M059J (cell line): ENCODE measurements around the gene ATP6V1C2. TPM values are rescaled to one million over a fixed set of nuclear protein-coding genes. Genes with fewer than 3 reads are reported as not detected.
A peak's percentile ranks its signal among the peaks of the same experiment; 100 is the strongest.

ENCODE experiments used
- DNase-seq: peaks from one replicate; pipeline ENCODE4 v3.0.0-alpha.2; 2012; ENCODE audit warnings: low read depth
- total RNA-seq: library from RNA; depleted of rRNA; stranded (reverse); fragments of >200 nt; shearing (Covaris generic); gene quantifications from 2 replicates; pipeline ENCODE4 v1.2.3, GENCODE V29; 2014; rRNA removed

ATP6V1C2 gene, protein sequence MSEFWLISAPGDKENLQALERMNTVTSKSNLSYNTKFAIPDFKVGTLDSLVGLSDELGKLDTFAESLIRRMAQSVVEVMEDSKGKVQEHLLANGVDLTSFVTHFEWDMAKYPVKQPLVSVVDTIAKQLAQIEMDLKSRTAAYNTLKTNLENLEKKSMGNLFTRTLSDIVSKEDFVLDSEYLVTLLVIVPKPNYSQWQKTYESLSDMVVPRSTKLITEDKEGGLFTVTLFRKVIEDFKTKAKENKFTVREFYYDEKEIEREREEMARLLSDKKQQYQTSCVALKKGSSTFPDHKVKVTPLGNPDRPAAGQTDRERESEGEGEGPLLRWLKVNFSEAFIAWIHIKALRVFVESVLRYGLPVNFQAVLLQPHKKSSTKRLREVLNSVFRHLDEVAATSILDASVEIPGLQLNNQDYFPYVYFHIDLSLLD
- 0.37 TPM in 1 of 2 replicates, not detected in the other for total RNA-seq

DNA sequence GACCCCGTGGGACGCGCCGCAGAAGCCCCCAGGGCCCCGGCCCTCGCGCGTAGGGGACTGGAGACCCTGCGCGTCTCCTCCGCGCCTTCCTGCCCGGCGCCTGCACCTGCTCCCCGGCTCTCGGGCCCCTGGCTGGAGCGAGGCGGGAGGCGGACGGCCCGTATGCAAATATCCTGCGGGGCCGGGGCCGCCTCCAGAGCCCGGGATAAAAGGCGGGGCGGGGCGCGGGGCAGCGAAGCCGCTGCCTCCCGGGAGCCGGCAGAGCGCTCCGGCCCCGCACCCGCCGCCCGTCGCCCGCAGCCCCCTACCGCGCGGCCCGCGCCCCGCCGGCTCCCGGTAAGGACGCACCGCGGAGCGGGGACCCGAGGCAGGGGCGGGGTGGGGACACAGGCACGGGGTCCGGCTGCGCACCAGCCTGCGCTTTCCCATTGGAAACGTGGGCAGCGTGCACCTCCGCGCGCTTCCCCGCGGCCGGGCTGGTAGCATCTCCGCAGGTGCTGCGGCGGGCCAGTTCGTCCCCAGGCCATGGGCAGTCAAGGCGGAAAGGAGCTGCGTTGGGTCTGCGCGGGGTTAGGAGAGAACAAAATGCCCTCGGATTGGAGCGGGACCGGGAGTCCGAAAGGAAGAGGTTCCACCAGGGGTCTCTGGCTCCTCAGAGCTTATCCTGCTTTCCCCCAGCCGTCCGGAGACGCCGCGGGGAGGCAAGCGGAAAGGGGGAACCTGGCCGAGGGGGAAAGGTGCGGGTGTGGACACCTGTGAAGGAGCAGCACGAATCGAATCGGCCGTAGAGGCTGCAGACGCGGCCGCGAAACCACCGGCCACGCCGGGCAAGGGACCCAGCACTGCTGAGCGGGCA, at the start of gene ATP6V1C2:
Gene ATP6V1C2, plus strand, starts transcription at position 235 of the 856 bp plus-strand sequence. CDS start 1,220 bp downstream, outside the sequence.
- no peak for DNase-seq

GRCh38 chr2:10675131-10675530, 46.3 kb upstream of the ATP6V1C2 start:
- DNase-seq, result no peak

DNA sequence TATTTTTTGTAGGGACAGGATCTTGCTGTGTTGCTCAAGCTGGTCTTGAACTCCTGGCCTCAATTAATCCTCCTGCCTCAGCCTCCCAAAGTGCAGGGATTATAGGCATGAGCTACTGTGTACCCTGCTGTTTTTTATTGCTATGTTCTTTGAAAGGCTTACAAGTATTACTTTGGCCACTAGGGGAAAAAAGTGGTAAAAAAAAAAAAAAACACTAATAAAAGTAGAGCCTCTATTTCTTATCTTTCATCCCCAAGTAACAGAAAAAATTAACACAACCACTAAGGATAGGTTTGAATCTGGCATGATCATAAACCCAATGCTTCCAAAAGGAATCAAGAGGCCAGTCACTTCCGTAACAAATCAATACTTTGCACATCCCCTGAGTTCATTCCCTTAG, 43.2 kb upstream of the ATP6V1C2 start:
- no peak for DNase-seq

DNA sequence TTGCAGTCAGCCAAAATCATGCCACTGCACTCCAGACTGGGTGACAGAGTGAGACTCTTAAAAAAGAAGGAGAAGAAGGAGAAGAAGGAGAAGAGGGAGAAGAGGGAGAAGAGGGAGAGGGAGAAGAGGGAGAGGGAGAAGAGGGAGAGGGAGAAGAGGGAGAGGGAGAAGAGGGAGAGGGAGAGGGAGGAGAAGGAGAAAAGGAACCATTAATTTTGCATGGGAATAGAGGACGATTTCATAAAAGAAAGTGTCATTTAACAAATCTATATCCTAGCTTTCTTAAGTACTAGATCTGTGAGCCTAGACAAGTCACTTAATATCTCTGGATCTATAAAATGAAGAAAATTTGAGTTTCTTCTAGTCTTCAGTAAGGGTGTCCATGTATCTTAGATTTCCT, 41.2 kb upstream of the ATP6V1C2 start:
- DNase-seq, result no peak

DNA sequence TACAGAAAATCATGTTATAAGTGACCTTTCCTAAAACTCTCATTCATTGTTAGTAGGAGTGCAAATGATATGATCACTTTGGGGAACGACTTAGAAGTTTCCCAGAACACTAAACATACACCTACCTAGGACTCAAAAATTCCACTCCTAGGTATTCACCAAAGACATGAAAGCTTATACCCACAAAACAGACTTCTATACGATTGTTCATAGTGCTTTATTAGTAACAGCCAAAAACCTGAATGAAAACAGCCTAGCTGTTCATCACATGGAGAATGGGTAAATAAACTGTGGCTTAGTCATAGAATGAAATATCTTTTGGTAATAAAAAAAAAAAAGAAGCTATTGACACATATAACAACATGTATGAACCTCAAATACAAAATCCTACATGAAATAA, 40.5 kb upstream of the ATP6V1C2 start:
- no peak for DNase-seq

DNA sequence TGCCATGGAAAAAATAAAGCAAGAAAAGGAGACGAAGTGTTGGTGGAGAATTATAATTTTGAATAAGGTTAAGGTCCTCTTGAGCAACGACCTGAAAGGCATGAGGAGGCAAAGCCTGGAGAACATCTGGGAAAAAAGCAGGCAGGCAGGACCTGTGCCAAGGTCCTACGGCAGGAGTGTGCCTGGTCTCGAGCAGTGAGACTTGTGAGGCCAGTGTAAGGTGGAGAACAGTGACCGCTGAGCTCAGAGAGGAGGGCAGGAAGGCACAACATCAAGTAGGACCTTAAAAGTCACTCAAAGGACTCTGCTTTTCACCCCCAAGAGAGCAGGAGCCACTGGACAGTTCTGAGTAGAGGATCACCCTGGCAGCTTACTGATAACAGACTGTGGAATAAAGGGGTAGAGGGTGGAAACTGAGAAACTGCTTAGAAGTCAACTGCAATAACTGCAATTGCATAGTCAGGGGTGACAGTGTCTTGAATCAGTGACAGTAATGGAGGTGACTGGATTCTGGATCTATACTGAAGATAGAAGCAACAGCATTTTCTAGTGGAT, 35.2 kb upstream of the ATP6V1C2 start:
- no peak for DNase-seq

DNA sequence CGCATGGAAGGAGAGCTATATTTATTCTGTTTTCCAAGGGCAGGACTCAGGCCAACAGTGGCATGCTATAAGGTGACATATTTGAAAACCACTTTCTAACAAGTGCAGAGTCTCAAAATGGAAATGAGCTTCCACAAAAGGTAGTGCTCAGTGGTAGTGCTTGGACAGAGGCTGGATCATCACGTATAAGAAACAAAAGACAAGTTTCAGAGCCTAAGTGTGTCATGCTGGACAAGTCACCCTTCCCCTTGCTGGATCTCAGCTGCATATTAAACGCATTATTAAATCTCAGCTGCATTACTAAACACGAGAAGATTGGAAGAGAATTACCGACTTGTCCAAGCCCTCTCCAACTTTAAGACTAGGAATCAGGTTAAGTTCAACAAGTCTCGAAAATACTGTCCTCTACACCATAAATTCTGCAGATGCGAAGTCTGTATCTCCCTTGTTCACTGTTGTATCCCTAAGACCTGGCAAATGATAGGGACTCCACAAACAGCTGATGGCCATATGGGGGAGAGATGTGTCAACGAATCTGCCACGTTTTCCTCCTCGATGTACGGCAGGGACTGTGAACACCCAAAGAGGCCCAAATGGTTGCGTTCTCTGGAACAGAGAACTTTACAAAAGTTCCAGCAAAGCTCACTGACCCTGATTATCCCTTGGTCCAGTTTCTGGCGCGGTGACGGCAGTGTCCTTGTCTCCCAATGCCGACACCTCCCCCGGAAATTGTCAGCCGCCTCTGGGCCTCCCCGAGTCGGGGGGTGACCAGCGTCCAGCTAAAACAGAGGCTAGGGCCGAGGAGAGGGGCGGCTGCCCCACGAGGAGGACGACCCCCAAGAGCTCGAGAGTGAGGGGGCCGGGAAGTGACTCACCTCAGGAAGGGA, 32.3 kb upstream of the ATP6V1C2 start:
- DNase-seq, result peak; percentile 16

- no peak for DNase-seq
Measured at GRCh38 chr2:10691521-10691920, 29.9 kb upstream of the ATP6V1C2 start.

DNA sequence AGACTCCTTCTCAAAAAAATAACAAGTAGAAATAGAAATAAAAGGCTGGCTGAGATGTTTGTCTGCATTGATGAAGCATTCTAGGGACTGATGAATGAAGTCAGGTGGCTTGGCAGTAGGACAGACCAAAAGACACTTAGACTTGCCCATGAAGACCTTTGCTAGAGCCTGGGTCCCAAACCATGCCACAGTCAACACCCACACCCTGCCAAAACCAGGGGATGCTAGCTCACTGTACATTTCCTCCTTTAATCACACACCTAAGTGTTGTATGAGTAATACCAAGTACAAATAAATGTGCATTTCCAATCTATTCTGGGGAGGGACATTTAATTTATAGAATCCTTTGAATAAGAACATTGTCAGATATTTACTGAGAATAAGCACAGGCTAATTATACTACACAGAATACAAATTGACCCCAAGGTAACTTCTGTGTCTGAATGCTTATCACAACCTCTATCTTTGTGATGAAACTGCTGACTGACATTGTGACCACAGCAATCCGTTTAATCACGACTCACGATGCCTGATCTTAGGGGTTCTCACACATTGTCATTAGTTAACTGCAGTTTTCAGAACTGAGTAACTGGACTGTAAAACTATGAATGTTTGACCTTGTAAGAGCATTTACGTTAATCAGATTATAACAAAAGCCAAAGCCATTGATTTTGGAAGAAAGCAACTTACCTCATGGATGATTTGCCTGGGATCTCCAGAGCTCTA, 21.2 kb upstream of the ATP6V1C2 start:
- peak; percentile 53 for DNase-seq

DNA sequence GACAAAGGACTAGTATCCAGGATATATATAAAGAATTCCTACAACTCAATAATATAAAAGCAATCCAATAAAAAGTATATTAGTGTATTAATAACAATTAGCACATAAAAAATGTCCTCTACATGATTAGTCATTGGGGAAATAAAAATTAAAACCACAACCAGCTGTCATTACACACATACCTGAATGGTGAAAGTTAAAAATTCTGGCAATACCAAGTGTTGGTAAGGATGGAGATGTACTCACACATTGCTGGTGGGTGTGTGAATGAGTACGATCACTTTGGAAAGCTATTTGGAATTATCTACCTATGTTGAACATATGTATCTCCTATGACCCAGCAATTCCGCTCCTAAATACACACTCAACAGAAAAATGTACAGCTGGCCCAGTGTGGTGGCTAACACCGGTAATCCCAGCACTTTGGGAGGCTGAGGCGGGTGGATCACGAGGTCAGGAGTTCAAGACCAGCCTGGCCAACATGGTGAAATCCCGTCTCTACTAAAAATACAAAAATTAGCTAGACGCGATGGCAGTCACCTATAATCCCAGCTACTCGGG, 17.3 kb upstream of the ATP6V1C2 start:
- DNase-seq, result no peak

DNA sequence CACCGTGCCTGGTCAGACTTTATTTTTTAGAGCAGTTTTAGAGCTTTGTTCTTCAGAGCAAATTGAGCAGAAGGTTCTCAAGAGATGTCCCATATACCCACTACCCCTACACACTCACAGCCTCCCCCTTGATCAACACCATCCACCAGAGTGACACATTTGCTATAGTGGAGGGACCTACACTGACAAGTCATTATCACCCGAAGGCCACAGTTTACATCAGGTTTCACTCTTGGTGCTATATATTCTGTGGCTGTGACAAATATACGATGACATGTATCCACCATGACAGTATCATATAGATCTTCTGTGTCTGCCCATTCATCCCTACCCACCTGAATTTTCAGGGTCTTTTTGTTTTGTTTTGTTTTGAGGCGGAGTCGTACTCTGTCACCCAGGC, 15.4 kb upstream of the ATP6V1C2 start:
- DNase-seq, result no peak

DNA sequence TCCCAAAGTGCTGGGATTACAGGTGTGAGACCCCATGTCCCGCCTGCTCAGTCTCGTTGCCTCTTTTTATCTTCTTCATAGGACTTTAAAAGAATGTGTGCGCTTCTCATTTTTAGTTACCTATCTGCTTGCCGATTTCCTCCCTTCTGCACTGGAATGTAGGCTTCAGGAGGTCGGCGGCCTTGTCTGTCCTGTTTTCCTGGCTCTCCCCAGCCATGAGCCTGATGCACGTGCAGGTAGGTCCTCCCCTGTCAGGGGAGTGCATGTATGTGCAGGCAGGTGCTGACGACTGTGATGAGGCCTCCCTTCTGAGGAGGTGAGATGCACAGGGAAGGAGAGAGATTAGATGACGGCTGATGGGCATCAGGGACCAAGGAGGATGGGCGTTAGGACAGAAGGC, 13.6 kb upstream of the ATP6V1C2 start:
- DNase-seq, result no peak

GRCh38 chr2:10709290-10709939, 12.0 kb upstream of the ATP6V1C2 start:
- peak; percentile 40 for DNase-seq

DNA sequence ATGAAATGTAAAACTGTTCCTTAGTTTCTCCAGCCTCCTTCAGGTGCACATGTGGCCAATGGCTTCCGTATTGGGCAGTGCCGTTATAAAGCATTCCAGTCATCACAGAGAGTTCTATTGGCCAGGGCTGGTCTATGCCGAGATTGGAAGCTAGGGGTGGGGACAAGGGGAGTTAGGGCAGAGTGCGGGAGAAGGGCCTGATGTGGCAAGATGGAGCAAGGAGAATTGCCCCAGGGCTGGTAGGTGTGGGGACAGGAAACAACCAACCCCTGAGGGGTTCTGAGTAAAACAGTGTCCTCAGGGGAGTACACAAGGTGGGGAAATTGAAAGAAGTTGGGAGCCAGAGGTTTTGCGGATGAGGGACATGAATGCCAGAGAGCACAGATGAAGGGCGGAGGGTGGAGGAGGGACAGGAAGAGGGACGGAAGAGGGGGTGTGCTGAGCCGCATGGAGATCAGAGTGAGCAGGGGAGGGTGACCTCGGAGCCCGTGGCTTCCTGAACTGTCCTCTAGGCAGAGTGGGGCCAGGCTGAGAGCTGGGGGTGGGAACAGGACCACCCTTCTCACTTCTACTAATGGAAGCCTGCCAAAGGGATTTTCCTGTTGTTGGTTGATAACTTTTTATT, 9.1 kb upstream of the ATP6V1C2 start:
- DNase-seq, result no peak

- DNase-seq, result no peak
Measured at GRCh38 chr2:10716581-10716980, 4.8 kb upstream of the ATP6V1C2 start.

GRCh38 chr2:10717628-10718027, 3.8 kb upstream of the ATP6V1C2 start:
- DNase-seq, result peak; percentile 80

GRCh38 chr2:10720306-10720705, 1.1 kb upstream of the ATP6V1C2 start:
- DNase-seq, result no peak

DNA sequence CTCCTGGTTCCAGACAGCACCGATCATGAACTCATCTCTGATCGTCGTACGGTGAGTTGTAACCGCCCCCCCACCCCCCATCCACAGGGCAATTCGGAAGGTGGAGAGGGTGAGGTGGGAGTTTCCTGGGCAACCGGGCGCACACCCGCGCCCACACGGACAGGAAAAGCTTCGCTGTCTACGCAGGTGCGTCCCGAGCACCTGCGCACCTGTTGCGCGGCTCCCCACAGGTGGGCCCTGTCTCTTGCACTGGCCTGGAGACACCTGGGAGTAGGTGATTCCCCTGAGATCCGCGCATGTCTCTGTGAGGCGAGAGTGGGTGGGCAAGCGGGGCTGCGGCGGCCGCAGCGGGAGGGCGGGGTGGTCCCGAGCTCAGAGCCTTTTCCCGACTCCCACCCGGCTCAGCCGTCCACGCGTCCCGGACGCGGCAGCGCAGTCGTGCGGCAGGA, 459 bp upstream of the ATP6V1C2 start:
- DNase-seq, result no peak

- DNase-seq, result no peak
Measured at GRCh38 chr2:10722252-10722825, 909 bp downstream of the ATP6V1C2 start.
